AG04450 (cell line): ENCODE data around the gene METTL26. TPM values are rescaled to one million over a fixed set of nuclear protein-coding genes. Genes with fewer than 3 reads are reported as not detected.

ENCODE experiments used
- CTCF ChIA-PET: fragments of 300-600, 350-600 bp; formaldehyde crosslinking; extraction: SDS; loops from one replicate; lab custom pipeline; 2022; ENCODE audit warnings: antibody characterized with exemption, inconsistent platforms; lab: Charles Lee
- POLR2A ChIA-PET: fragments of 350-600 bp; formaldehyde crosslinking; extraction: SDS; loops from one replicate; lab custom pipeline; 2021; ENCODE audit warnings: antibody characterized with exemption, inconsistent platforms; lab: Yijun Ruan, JAX
- DNase-seq: peaks from one replicate; pipeline ENCODE4 v3.0.0-alpha.2; 2011; ENCODE audit warnings: low read depth, low spot score
- H3K27ac ChIP-seq: one replicate; pipeline ENCODE4 v1.5.1; 2012; ENCODE audit warnings: low read depth, low read length, control low read depth
- H3K27me3 ChIP-seq: one replicate; pipeline ENCODE4 v1.6.0; 2012; ENCODE audit warnings: low read length; ENCODE audit not compliant: control insufficient read depth, insufficient read depth
- H3K4me3 ChIP-seq: 2 replicates; pipeline ENCODE4 v1.5.1; 2011; ENCODE audit warnings: mild to moderate bottlenecking, low read depth, low read length, control low read depth
- H3K9me3 ChIP-seq: 2 replicates; pipeline ENCODE4 v1.5.1; 2012; ENCODE audit warnings: low read length; ENCODE audit not compliant: control insufficient read depth, insufficient read depth
- CTCF ChIP-seq: IDR thresholded peaks from 2 replicates; pipeline ENCODE4 v1.5.1; 2011; ENCODE audit warnings: low read depth, low read length, control low read depth, inconsistent platforms
- polyA plus RNA-seq: library from polyadenylated mRNA; depleted of rRNA; stranded (reverse); fragments of >200 nt; gene quantifications from 2 replicates; pipeline ENCODE4 v1.2.3, GENCODE V29; 2011

Gene METTL26
- polyA plus RNA-seq, 1 experiment = 58.3 TPM

GRCh38 chr16:657487-657886, 21.4 kb upstream of the METTL26 start:
- ChIA-PET CTCF (no interaction called here), POLR2A (no interaction called here)
- Histone ChIP-seq H3K27me3 (no peaks in the 10 kb centered on the region), H3K9me3 (no peaks in the 10 kb centered on the region; the same call in 1 of the 2 replicates), H3K4me3 (no peak overlapping the region), H3K27ac (no peak overlapping the region)
- DNase-seq = no peak
- no peak for TF ChIP-seq CTCF

GRCh38 chr16:654034-654433, 17.9 kb upstream of the METTL26 start:
- Histone ChIP-seq H3K9me3 (no peaks in the 10 kb centered on the region; the same call in 1 of the 2 replicates), H3K4me3 (no peak overlapping the region), H3K27ac (no peak overlapping the region), H3K27me3 (no peaks in the 10 kb centered on the region)
- TF ChIP-seq CTCF = no peak
- ChIA-PET POLR2A (no interaction called here), CTCF (no interaction called here)
- DNase-seq = no peak

- Histone ChIP-seq H3K27me3 (no peaks in the 10 kb centered on the region), H3K9me3 (no peaks in the 10 kb centered on the region; the same call in 1 of the 2 replicates), H3K4me3 (no peak overlapping the region), H3K27ac (no peak overlapping the region)
- DNase-seq = no peak
- ChIA-PET CTCF (interaction anchor here (1.4 kb wide), 1 partner anchor 15 kb away, joined by 4 read pairs; the partner anchor contains the start of gene RHOT2), POLR2A (interaction anchor here (0.8 kb wide), 1 partner anchor 26 kb away, joined by 3 read pairs; no protein-coding TSS in a partner anchor)
- TF ChIP-seq CTCF = no peak
These were observed 16.6 kb upstream of the METTL26 start for GRCh38 chr16:652454-653305.

GRCh38 chr16:651844-652243, 15.7 kb upstream of the METTL26 start:
- CTCF ChIA-PET = no interaction called here

More at GRCh38 chr16:651844-652243, 15.7 kb upstream of the METTL26 start:
- Histone ChIP-seq H3K27ac (no peak overlapping the region), H3K4me3 (no peak overlapping the region), H3K9me3 (no peaks in the 10 kb centered on the region; the same call in 1 of the 2 replicates), H3K27me3 (no peaks in the 10 kb centered on the region)
- no peak for TF ChIP-seq CTCF
- DNase-seq = no peak
- POLR2A ChIA-PET = interaction anchor here (0.8 kb wide), 1 partner anchor 27 kb away, joined by 3 read pairs; no protein-coding TSS in a partner anchor
